Chondrocyte (in vitro differentiated cells): Measurements from ENCODE around the gene SULT2A1. TPM values are rescaled to one million over a fixed set of nuclear protein-coding genes. Genes with fewer than 3 reads are reported as not detected.

Experiments
- DNase-seq: peaks from one replicate; pipeline ENCODE4 v3.0.0; 2021; ENCODE audit warnings: mixed read lengths, low spot score
- H3K27ac Mint-ChIP-seq: one replicate; pipeline ENCODE4 v1.8.0; 2021; ENCODE audit warnings: mild to moderate bottlenecking, moderate library complexity, mixed read lengths; ENCODE audit not compliant: unreplicated experiment
- H3K27me3 Mint-ChIP-seq: 2 replicates; pipeline ENCODE4 v1.8.0; 2021; ENCODE audit warnings: low read depth, mixed read lengths
- H3K36me3 Mint-ChIP-seq: 2 replicates; pipeline ENCODE4 v1.8.0; 2021; ENCODE audit warnings: low read depth, mixed read lengths
- H3K4me1 Mint-ChIP-seq: 2 replicates; pipeline ENCODE4 v1.8.0; 2021; ENCODE audit warnings: low read depth, mild to moderate bottlenecking, mixed read lengths
- H3K4me3 Mint-ChIP-seq: one replicate; pipeline ENCODE4 v1.8.0; 2021; ENCODE audit warnings: mild to moderate bottlenecking, moderate library complexity, mixed read lengths; ENCODE audit not compliant: unreplicated experiment
- H3K9me3 Mint-ChIP-seq: 2 replicates; pipeline ENCODE4 v1.8.0; 2021; ENCODE audit warnings: low read depth, mixed read lengths
- CTCF ChIP-seq: fragments of 200-600 bp; sonication (generic); IDR thresholded peaks from 2 replicates; pipeline ENCODE4 v1.5.0; 2021; ENCODE audit warnings: antibody characterized with exemption, mild to moderate bottlenecking, moderate library complexity
- total RNA-seq: library from RNA; stranded (reverse); gene quantifications from 3 replicates; pipeline ENCODE4 v1.2.1, GENCODE V29; 2021

The SULT2A1 gene
- total RNA-seq, 1 donor from 2014 or later, result not detected

GRCh38 chr19:47848823-47849473 is 37.2 kb downstream of the SULT2A1 start:
- Mint-ChIP-seq H3K36me3 (no peaks in the 10 kb centered on the region), H3K9me3 (no peaks in the 10 kb centered on the region), H3K27me3 (peaks cover 52% of the 10 kb centered on the region), H3K4me1 (peaks cover 13% of the 10 kb centered on the region), H3K27ac (no peak overlapping the region), H3K4me3 (no peak overlapping the region)
- TF ChIP-seq CTCF, result peak; percentile 76
- DNase-seq, result no peak

GRCh38 chr19:47848425-47848822 is 37.7 kb downstream of the SULT2A1 start:
- TF ChIP-seq CTCF, result no peak
- no peak for DNase-seq
- no peaks in the 10 kb centered on the region for H3K9me3 Mint-ChIP-seq
- H3K27ac Mint-ChIP-seq, result no peak overlapping the region
- H3K27me3 Mint-ChIP-seq, result peaks cover 51% of the 10 kb centered on the region
- H3K4me1 Mint-ChIP-seq, result peaks cover 13% of the 10 kb centered on the region
- no peaks in the 10 kb centered on the region for H3K36me3 Mint-ChIP-seq
- no peak overlapping the region for H3K4me3 Mint-ChIP-seq

GRCh38 chr19:47842941-47843340 is 43.2 kb downstream of the SULT2A1 start:
- Mint-ChIP-seq H3K4me3 (no peak overlapping the region), H3K9me3 (no peaks in the 10 kb centered on the region), H3K27me3 (peaks cover 35% of the 10 kb centered on the region), H3K27ac (no peak overlapping the region), H3K36me3 (no peaks in the 10 kb centered on the region), H3K4me1 (peaks cover 4% of the 10 kb centered on the region)
- TF ChIP-seq CTCF, result no peak
- DNase-seq, result no peak

GRCh38 chr19:47839913-47840312 is 46.2 kb downstream of the SULT2A1 start:
- no peak overlapping the region for H3K4me3 Mint-ChIP-seq

GRCh38 chr19:47839411-47839810 is 46.7 kb downstream of the SULT2A1 start:
- H3K9me3 Mint-ChIP-seq, result no peaks in the 10 kb centered on the region
- H3K36me3 Mint-ChIP-seq, result no peaks in the 10 kb centered on the region
- no peak for TF ChIP-seq CTCF
- no peak overlapping the region for H3K4me3 Mint-ChIP-seq
- H3K27ac Mint-ChIP-seq, result no peak overlapping the region
- H3K4me1 Mint-ChIP-seq, result peaks cover 4% of the 10 kb centered on the region
- no peak for DNase-seq
- peaks cover 27% of the 10 kb centered on the region for H3K27me3 Mint-ChIP-seq

More at GRCh38 chr19:47839913-47840312, 46.2 kb downstream of the SULT2A1 start:
- H3K27ac Mint-ChIP-seq, result no peak overlapping the region
- no peaks in the 10 kb centered on the region for H3K9me3 Mint-ChIP-seq
- H3K36me3 Mint-ChIP-seq, result no peaks in the 10 kb centered on the region
- peaks cover 29% of the 10 kb centered on the region for H3K27me3 Mint-ChIP-seq
- peaks cover 4% of the 10 kb centered on the region for H3K4me1 Mint-ChIP-seq
- DNase-seq, result no peak
- no peak for TF ChIP-seq CTCF
